Spleen (tissue), 11 donors: ENCODE data around the gene ABCB8. TPM values are rescaled to one million over a fixed set of nuclear protein-coding genes. Genes with fewer than 3 reads are reported as not detected.

Experiments
- DNase-seq: peaks from one replicate; pipeline ENCODE4 v3.0.0-alpha.2; 2020
- H3K27ac ChIP-seq, 8 donors: fragments of 200-600 bp; sonication (generic) in 7 of 8; 1 replicate in 4 of 8; 2 replicates in 4 of 8; pipeline versions ENCODE4 v1.5.0 to v1.8.0; 2016 to 2021; ENCODE audit warnings: inconsistent platforms in 4 of 8, mild to moderate bottlenecking in 4 of 8, moderate library complexity in 1 of 8
- H3K27me3 ChIP-seq, 7 donors: fragments of 200-600 bp; sonication (generic) in 6 of 7; replicated peaks in 1 of 7; 1 replicate in 4 of 7; 2 replicates in 3 of 7; pipeline versions ENCODE4 v1.5.0 to v1.8.0; 2016 to 2021; ENCODE audit warnings: inconsistent platforms in 3 of 7, mild to moderate bottlenecking in 1 of 7
- H3K36me3 ChIP-seq, 6 donors: fragments of 200-600 bp; sonication (generic) in 5 of 6; 1 replicate in 4 of 6; 2 replicates in 2 of 6; pipeline versions ENCODE4 v1.5.0 to v1.8.0; 2016 to 2021; ENCODE audit warnings: inconsistent platforms in 2 of 6
- H3K4me1 ChIP-seq, 6 donors: fragments of 200-600 bp; sonication (generic) in 5 of 6; 1 replicate in 3 of 6; 2 replicates in 3 of 6; pipeline versions ENCODE4 v1.5.0 to v1.8.0; 2016 to 2021; ENCODE audit warnings: inconsistent platforms in 3 of 6
- H3K4me3 ChIP-seq, 8 donors: fragments of 200-600 bp; sonication (generic) in 7 of 8; 1 replicate in 4 of 8; 2 replicates in 4 of 8; pipeline versions ENCODE4 v1.5.0 to v1.8.0; 2016 to 2021; ENCODE audit warnings: inconsistent platforms in 4 of 8, mild to moderate bottlenecking in 4 of 8, moderate library complexity in 2 of 8
- H3K9me3 ChIP-seq, 8 donors: fragments of 200-600 bp; sonication (generic) in 7 of 8; 1 replicate in 4 of 8; 2 replicates in 4 of 8; pipeline versions ENCODE4 v1.5.0 to v1.8.0; 2016 to 2021; ENCODE audit warnings: inconsistent platforms in 4 of 8
- POLR2A ChIP-seq, 3 donors: fragments of 450-650 bp; IDR thresholded peaks; one replicate each; pipeline ENCODE4 v1.5.1; 2017; ENCODE audit warnings: antibody characterized with exemption in 3 of 3, mild to moderate bottlenecking in 1 of 3
- POLR2AphosphoS5 ChIP-seq, 3 donors: sonication (generic); formaldehyde crosslinking; IDR thresholded peaks; one replicate each; pipeline ENCODE4 v1.5.1; 2017; ENCODE audit warnings: antibody characterized with exemption in 3 of 3
- WGBS, 5 donors: extraction: QIAGEN DNeasy Blood & Tissue Kit in 3 of 5; methylation state at CpG; one replicate each; pipeline versions ENCODE4 v1.1.5 to v1.1.7; 2013 to 2018; 5-methylcytosine and 5-hydroxymethylcytosine counted together
- intact Hi-C: fragments of 100-400 bp; cut with DNase I; formaldehyde crosslinking; loops from one replicate; pipeline ENCODE4 v1.15.0; 2023; ENCODE audit warnings: low total_unique reads
- polyA plus RNA-seq, 3 donors: library from polyadenylated mRNA; stranded (reverse); fragments of 200-250 nt; gene quantifications; one replicate each; pipeline ENCODE4 v1.2.1, GENCODE V29; 2013
- total RNA-seq, 7 donors: library from RNA; depleted of rRNA in 3 of 7; stranded (reverse); fragments of >200 nt in 3 of 7; fragmentation: NEBNext Ultra II Directional in 4 of 7; extraction: Animal tissue kit (Norgen Biotek cat#: 25700) in 4 of 7; gene quantifications; one replicate each; pipeline versions ENCODE4 v1.1.0 to v1.2.1, GENCODE V29; 2016 to 2021
- TF ChIP-seq, protein P1 (sequence below), 11 experiments: fragments of 200-600 bp in 7 of 11; fragments of 450-650 bp in 4 of 11; sonication (generic) in 4 of 11; IDR thresholded peaks in 8 of 11; conservative IDR thresholded peaks in 3 of 11; 1 replicate in 7 of 11; 2 replicates in 4 of 11; pipeline versions ENCODE4 v1.4.0 to v1.8.0; 2016 to 2021; ENCODE audit warnings: antibody characterized with exemption in 11 of 11, inconsistent platforms in 4 of 11, mild to moderate bottlenecking in 1 of 11
- donor health status: healthy with polysubstance abuse.
- donor health status: DM: no; HTN: no; CAD: no; lungs with moderate emphysema.
- donor health status: DM: no; HTN: no; CAD: no.
- donor health status: Bipolar disorder and iron deficiency.
- donor health status: healthy.
- donor health status: DM: no; HTN: no; CAD: no.
- donor health status: DM: yes; HTN: yes; CAD: no.

ABCB8 gene
- total and polyA plus RNA-seq, 10 donors: 12.9 to 42.6 (median 26.4) TPM

DNA sequence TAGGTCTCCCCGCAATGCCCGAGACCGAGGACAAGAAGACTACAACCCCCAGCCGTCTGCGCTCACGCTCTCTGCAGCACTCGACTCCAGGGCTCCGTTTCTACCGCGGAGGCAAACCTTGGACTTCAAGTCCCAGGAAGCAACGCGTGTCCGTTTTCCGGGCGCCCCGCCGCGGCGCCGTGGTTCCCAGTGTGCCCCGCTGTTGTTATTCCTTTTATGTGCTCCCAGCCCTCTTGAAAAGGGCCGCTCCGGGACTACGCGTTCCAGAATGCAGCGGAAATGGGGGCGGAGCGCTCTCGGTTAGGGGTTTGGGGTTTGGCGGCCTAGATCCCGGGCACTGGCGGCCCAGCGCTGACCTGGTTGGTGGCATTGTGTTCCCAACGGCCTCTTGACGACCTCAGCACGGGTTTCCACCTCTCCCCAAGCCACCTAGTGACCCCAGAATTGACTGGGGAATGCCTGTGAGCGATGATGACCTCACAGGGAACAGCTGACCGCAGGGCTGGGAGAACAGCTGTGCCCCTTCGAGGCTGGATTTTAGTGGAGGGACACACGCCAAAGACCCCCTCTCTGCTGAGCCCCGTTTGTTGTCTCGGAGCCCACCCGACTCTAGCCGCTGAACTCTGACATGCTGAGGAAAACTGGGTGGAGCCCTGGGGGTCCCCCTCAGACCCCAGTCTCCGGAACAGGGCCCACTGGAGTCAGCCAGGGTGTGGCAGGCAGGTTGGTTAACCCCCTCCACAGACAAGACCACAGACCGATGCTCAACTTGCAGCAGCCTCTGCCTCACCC lies 29.9 kb downstream of the ABCB8 start:
- H3K4me1 ChIP-seq: peaks cover 15 to 75% (median 52%) of the 10 kb centered on the region in 6 donors
- peaks cover 0 to 42% (median 3%) of the 10 kb centered on the region in 6 donors for H3K36me3 ChIP-seq
- WGBS, 5 donors: 0 to 3% (median 1%) methylated on average over 30 to 46 of the region's 46 CpGs
- no peaks in the 10 kb centered on the region for H3K9me3 ChIP-seq
- TF ChIP-seq POLR2AphosphoS5 (IDR thresholded peaks at IDR 0.05): peak; percentile 93 to 94 (median 93)
- TF ChIP-seq, protein P1, sequence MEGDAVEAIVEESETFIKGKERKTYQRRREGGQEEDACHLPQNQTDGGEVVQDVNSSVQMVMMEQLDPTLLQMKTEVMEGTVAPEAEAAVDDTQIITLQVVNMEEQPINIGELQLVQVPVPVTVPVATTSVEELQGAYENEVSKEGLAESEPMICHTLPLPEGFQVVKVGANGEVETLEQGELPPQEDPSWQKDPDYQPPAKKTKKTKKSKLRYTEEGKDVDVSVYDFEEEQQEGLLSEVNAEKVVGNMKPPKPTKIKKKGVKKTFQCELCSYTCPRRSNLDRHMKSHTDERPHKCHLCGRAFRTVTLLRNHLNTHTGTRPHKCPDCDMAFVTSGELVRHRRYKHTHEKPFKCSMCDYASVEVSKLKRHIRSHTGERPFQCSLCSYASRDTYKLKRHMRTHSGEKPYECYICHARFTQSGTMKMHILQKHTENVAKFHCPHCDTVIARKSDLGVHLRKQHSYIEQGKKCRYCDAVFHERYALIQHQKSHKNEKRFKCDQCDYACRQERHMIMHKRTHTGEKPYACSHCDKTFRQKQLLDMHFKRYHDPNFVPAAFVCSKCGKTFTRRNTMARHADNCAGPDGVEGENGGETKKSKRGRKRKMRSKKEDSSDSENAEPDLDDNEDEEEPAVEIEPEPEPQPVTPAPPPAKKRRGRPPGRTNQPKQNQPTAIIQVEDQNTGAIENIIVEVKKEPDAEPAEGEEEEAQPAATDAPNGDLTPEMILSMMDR (IDR thresholded peaks at IDR 0.05 in 8 of 11, conservative IDR thresholded peaks at IDR 0.05 in 3 of 11): peak in 3 of 11 experiments; percentile 7 to 42 (median 27)
- peak in 1 of 3 donors; percentile 29 for TF ChIP-seq POLR2A (IDR thresholded peaks at IDR 0.05)
- H3K27me3 ChIP-seq: no peaks in the 10 kb centered on the region
- peak overlapping the region; percentile 87 to 96 (median 92) for H3K27ac ChIP-seq
- intact Hi-C loops: no loop called here
- peak; percentile 99 for DNase-seq
- H3K4me3 ChIP-seq: peak overlapping the region; percentile 67 to 99 (median 87)

GRCh38 chr7:151058781-151059366 lies 30.6 kb downstream of the ABCB8 start:
- no peaks in the 10 kb centered on the region for H3K27me3 ChIP-seq
- no peaks in the 10 kb centered on the region for H3K9me3 ChIP-seq
- peak overlapping the region; percentile 67 to 99 (median 87) for H3K4me3 ChIP-seq
- peaks cover 0 to 44% (median 3%) of the 10 kb centered on the region in 6 donors for H3K36me3 ChIP-seq
- peak; percentile 88 for DNase-seq
- intact Hi-C loops: no loop called here
- 5 to 11% (median 8%) methylated on average over 18 of the region's 18 CpGs for WGBS, 5 donors
- TF ChIP-seq POLR2AphosphoS5 (IDR thresholded peaks at IDR 0.05) (no peak), POLR2A (IDR thresholded peaks at IDR 0.05) (no peak)
- TF ChIP-seq, protein P1 (IDR thresholded peaks at IDR 0.05 in 8 of 11, conservative IDR thresholded peaks at IDR 0.05 in 3 of 11): no peak
- peak overlapping the region; percentile 87 to 96 (median 92) for H3K27ac ChIP-seq
- peaks cover 15 to 69% (median 49%) of the 10 kb centered on the region in 6 donors for H3K4me1 ChIP-seq

DNA sequence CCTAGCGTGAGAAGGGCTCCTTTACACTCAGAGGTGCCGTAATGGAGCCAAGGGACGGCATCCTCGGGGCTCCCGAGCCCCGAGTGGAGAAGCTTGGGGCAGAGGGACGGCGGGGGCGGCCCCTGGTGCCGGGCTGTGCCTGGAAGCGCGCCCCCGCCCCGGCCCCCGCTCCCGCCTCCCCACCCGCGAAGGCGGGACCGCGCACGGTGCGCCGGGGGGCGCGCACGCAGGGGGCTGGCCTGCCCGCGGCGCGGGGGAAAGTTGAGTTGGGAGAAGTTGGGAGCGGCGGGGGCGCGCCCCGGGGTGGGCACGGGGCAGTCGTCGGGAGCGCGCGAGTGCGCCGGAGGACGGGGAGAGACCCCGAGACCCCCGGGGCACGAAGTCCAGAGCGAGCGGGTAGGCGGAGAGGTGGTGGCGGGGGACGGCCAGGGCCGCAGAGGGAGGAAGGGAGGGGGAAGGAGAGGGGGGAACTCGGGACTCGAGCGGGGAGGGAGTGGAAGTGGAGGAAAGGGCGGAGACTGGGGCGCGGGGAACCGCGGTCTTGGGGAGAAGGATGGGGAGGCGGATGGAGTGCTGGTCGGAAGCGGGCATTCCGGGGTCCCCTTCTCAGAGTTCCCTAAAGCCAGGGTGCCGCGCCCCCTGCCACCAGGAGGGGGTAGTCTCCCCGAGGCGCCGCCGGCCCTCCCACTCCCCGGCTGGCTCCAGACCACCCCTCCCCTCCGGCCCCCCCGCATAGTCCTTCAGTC lies 31.3 kb downstream of the ABCB8 start, which contains the start of gene SLC4A2:
Gene SLC4A2, plus strand, starts transcription at position 223 of the 746 bp plus-strand sequence. CDS start 2,399 bp downstream, outside the sequence.
- DNase-seq: peak; percentile 95
- peaks cover 15 to 68% (median 49%) of the 10 kb centered on the region in 6 donors for H3K4me1 ChIP-seq
- WGBS, 5 donors: 0 to 1% (median 1%) methylated on average over 49 to 74 of the region's 75 CpGs

More for the DNA sequence above, 31.3 kb downstream of the ABCB8 start, which contains the start of gene SLC4A2:
- peak within 1 kb of the TSS; percentile 87 to 96 (median 92) for H3K27ac ChIP-seq
- peaks cover 0 to 44% (median 7%) of the 10 kb centered on the region in 6 donors for H3K36me3 ChIP-seq
- no peaks in the 10 kb centered on the region for H3K27me3 ChIP-seq
- intact Hi-C loops: no loop called here
- no peaks in the 10 kb centered on the region for H3K9me3 ChIP-seq
- TF ChIP-seq POLR2AphosphoS5 (IDR thresholded peaks at IDR 0.05) (peak; percentile 83 to 88 (median 87)), POLR2A (IDR thresholded peaks at IDR 0.05) (peak in 1 of 3 donors; percentile 30)
- TF ChIP-seq, protein P1 (IDR thresholded peaks at IDR 0.05 in 8 of 11, conservative IDR thresholded peaks at IDR 0.05 in 3 of 11): peak; percentile 18 to 82 (median 53)
- peak within 1 kb of the TSS; percentile 67 to 99 (median 87) for H3K4me3 ChIP-seq
